ENCODE results near the gene ALDH2.
"Not testable (repeated sequence)": the region's sequence is repeated elsewhere in the genome, so short reads cannot be mapped to it uniquely, and the experiment has no call there.

ALDH2 gene

DNA sequence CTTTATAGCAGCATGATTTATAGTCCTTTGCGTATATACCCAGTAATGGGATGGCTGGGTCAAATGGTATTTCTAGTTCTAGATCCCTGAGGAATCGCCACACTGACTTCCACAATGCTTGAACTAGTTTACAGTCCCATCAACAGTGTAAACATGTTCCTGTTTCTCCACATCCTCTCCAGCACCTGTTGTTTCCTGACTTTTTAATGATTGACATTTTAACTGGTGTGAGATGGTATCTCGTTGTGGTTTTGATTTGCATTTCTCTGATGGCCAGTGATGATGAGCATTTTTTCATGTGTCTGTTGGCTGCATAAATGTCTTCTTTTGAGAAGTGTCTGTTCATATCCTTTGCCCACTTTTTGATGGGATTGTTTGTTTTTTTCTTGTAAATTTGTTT lies 62.9 kb downstream of the ALDH2 start:
- not testable (repeated sequence) for DNase-seq

DNA sequence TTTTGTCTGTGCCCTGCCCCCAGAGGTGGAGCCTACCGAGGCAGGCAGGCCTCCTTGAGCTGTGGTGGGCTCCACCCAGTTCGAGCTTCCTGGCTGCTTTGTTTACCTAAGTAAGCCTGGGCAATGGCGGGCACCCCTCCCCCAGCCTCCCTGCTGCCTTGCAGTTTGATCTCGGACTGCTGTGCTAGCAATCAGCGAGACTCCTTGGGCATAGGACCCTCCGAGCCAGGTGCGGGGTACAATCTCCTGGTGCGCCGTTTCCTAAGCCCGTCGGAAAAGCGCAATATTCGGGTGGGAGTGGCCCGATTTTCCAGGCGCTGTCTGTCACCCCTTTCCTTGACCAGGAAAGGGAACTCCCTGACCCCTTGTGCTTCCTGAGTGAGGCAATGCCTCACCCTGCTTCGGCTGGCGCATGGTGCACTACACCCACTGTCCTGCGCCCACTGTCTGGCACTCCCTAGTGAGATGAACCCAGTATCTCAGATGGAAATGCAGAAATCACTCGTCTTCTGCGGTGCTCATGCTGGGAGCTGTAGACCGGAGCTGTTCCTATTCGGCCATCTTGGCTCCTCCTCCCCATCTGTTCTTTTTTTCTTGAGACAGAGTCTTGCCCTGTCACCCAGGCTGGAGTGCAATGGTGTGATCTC lies 68.1 kb downstream of the ALDH2 start:
- not testable (repeated sequence) for DNase-seq

DNA sequence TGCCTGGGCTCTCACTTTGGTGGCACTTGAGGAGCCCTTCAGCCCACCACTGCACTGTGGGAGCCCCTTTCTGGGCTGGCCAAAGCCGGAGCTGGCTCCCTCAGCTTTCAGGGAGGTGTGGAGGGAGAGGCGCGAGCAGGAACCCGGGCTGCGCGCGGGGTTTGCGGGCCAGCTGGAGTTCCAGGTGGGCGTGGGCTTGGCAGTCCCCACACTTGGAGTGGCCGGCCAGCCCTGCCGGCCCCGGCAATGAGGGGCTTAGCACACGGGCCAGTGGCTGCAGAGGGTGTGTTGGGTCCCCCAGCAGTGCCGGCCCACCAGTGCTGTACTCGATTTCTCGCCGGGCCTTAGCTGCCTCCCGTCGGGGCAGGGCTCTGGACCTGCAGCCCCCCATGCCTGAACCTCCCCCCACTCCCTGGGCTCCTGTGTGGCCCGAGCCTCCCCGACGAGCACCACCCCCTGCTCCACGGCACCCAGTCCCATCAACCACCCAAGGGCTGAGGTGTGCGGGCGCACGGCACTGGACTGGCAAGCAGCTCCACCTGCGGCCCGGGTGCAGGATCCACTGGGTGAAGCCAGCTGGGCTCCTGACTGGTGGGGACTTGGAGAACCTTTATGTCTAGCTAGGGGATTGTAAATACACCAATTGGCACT lies 68.9 kb downstream of the ALDH2 start:
- DNase-seq: not testable (repeated sequence)

DNA sequence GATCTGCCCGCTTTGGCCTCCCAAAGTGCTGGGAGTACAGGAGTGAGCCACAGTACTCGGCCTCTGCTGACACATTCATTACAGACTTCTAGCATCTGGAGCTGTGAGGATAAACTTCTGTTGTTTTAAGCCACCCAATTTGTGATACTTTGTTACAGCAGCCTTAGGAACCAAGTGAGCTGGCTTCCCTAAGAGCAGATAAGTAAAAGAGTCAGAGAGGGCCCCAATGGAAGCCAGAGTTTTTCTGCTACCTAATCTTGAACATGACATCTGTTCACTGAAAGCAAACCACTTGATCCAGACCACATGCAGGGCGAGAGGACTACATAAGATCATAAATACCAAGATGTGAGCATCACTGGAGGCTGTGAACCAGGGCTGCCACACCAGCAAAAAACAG lies 71.6 kb downstream of the ALDH2 start:
- no peak for DNase-seq

DNA sequence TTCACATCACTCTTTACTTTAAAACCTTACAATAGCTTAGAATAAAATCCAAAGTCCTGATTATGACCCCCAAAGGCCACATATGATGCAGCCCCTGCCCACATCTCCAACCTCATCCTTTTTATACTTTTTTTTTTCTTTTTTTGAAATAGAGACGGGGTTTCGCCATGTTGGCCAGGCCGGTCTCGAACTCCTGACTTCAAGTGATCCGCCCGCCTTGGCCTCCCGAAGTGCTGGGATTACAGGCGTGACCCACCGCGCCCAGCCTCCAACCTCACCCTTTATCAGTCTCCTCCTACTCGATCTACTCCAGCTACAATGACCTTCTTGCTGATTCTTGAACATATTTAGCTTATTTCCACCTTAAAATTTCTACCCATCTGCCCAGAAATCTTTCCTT lies 74.1 kb downstream of the ALDH2 start:
- DNase-seq: no peak

DNA sequence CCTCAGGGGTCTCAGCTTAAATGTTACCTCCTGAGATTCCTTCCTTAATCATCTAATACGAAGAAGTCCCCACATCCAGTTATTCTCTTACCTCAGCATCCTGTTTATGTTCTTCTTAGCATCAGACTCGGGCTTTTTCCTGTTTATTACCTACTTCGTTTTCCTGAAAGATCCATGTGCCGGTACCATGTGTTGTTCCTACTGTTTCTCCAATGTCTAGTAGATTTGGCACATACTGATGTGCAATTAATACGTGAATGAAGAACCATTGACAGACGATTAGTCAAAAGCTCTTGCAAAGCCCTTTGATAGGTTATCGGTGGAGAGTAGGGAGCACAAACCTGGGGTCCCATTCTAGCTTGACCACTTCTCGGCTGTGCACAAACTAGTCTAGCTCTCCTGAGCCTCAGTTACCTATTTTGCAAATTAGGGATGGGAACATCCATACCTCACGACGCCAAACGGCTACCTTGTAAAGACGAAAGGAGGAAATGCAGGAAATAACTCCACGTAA lies 74.6 kb downstream of the ALDH2 start:
- DNase-seq: no peak

DNA sequence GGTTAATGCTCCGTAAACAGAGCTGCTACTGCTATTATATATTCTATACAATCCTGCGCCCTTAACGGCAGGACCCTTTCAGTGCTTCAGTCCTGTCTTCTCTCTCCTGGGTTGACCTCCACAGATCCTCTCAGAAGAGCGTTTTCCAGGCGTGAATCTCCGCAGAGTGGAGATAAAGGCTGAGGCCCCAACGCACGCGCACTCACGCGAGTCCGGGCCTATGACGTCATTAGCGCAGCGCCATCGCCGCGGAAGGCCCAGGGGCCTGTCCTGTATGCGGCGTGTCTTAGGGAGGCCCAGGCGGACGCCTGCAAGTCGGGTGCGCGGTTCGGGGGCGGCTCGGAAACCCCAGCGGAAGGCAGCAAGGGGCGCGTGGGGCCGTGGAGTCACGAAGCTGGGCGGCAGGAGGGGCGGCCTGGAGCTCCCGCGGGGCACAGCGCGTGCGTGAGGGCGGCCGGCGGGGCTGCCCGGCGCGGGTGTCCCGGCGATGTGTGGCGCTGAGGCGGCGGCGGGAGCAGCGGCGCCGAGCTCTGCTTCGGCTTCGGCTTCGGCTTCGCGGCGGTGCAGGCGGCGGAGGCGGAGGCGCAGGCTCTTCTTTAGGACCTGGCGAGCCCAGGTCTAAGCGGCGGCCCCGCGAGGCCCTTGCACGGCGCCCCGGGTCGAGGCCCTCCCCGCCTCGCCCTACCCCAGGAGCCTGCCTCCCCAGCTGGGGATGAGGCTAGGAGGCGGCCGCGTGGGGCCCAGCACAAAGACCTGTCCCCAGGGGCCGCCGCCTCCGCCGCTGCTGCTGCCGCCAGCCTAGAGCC lies 75.2 kb downstream of the ALDH2 start, which contains the start of gene MAPKAPK5:
Gene MAPKAPK5 (plus strand): TSS at position 479 of the 806 bp plus-strand sequence. CDS start 506 bp downstream, outside the sequence.
- peak; percentile 85 to 91 for DNase-seq

DNA sequence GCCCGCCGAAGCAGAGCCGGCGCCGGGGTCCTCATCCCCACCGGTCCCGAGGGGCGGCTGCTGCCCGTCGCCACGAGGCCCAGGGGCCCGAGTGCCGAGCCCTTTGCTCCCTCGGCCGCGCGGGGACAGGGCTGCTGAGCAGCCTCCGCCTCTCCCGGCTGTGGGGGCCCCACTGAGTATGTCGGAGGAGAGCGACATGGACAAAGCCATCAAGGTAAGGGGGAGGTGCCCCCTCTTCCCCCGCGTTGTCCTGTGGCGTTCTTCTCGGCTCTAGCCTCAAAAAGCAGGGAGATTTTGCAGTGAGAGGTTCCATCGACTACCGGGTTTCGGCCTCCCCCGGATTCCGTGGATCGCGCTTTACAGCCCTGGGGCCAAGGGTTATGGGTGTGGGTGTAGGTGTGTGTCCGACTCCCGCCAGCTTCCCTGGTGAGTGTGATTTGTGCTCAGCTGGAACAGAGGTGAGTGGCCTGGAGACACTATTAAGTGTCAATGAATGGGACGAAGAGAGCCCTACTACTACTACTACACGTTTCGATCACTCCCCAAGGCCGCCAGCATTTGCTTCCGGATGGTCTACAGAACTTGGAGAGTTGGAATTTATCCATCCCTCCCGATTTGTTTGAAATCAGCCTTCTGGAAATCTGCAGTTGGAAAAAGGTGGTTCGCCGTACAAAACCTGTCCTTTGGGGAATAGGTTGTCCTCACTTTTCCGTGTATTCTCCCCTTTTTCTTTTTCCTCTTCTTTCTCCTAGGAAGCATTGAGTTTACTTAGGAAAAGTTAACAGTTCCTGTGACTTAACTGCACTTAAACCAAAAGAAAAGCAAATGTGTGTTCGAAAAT lies 76.0 kb downstream of the ALDH2 start:
- DNase-seq: no peak

DNA sequence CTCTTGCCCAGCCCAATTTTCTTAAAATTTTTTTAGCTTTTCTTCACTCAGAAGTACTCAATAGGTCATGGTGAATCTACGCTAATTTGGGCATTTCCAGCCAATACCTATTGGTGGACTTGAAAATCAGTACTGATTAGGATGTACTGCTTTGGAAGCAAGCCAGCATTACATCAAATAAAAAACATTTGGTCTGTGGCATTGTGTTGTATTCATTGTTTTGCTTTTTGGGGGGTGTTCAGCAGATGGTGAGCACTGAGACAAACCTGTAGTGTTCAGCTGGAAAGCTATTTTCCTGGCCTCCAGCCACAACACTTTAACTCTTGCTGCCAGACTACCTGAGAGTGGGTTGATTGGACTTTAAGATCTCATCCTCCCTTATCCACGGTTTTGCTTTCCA lies 79.3 kb downstream of the ALDH2 start:
- no peak for DNase-seq

DNA sequence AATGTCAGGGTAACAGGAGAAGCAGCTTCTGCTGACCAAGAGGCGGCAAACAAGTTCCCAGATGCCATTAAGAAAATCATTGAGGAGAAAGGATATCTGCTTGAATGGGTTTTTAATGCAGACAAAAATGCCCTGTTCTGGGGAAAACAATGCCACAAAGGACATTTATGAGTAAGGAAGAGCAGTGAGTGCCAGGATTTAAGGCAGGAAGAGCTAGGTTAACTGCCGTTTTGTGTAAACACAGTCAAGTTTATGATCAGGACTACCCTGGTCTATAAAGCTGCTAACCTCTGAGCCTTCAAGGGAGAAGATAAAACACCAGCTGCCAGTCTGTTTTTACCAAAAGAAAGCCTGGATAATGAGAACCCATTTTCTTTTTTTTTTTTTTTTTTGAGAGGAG lies 83.8 kb downstream of the ALDH2 start:
- no peak for DNase-seq

DNA sequence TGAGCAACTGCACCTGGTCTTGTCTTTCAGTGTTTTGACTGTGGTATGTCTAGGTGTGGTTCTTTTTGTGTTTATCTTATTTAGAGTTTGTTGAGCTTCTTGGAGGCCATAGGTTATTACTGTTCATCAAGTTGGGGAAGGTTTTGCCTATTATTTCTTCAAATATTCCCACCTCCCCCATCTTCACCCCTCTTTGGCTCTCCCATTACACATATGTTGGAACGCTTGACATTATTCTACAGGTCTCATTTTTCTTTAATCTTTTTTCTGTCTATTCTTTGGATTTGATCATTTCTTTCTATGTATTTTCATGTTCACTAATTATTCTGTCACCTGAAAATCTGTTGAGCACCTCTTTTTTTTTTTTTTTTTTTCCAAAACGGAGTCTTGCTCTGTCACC lies 91.5 kb downstream of the ALDH2 start:
- DNase-seq: no peak

DNA sequence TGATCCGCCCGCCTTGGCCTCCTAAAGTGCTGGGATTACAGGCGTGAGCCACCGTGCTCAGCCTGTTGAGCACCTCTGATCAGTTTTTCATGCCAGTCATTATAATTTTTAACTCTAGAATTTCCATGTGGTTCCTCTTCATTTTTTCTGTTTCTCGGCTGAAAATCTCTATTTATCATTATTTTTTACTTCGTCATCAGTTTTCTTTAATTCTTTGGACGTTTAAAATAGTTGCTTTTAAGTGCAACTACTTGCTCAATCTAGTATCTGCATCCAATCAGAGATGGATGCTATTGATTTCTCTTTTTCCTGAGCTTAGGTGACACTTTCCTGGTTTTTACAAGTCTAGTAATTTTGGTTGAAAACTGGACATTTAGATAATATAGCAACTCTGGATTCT lies 92.0 kb downstream of the ALDH2 start:
- no peak for DNase-seq

DNA sequence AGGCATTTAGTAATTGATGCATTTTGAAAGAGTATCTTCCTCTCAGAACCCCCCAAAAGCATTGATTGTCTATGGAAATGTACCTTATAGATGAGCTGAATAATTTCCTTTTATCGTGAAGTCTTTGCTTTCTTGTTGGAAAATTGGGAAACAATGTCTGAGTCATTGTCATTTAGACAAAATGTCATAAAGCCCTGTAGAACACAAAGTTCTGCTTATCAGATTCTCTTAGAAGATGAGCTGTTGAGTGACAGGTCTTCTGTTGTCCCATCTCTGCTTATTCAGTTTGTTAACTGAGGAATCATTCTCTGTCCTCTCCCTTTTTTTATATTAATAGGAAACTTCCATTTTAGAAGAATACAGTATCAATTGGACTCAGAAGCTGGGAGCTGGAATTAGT lies 98.2 kb downstream of the ALDH2 start:
- DNase-seq: no peak

All from SHP77 (cell line).